PC-9 (cell line): ENCODE measurements around the gene PLA2G4D. TPM values are rescaled to one million over a fixed set of nuclear protein-coding genes. Genes with fewer than 3 reads are reported as not detected.

ENCODE experiments used
- BruUV-seq: library from RNA; stranded (reverse); fragments of 400-500 nt; replicated peaks from 2 replicates; lab custom pipeline; 2021; lab: Mats Ljungman, UMichigan
- CTCF ChIA-PET: fragments of 300-600 bp; sonication (Branson Sonifier 250); formaldehyde crosslinking; loops from one replicate; lab custom pipeline; 2022; ENCODE audit warnings: antibody characterized with exemption; lab: Charles Lee
- POLR2A ChIA-PET: fragments of 300-600 bp; sonication (Branson Sonifier 250); formaldehyde crosslinking; loops from one replicate; lab custom pipeline; 2022; ENCODE audit warnings: antibody characterized with exemption; ENCODE audit not compliant: unreplicated experiment; lab: Charles Lee
- DNase-seq, 2 experiments: peaks; one replicate each; pipeline versions ENCODE4 v3.0.0 to v3.0.0-alpha.2; 2015 to 2022; ENCODE audit warnings: mixed read lengths in 1 of 2
- H2AFZ ChIP-seq: fragments of 200-600 bp; sonication (generic); 2 replicates; pipeline ENCODE4 v1.8.1; 2017; ENCODE audit warnings: antibody characterized with exemption
- H3F3A ChIP-seq: fragments of 200-600 bp; sonication (generic); 2 replicates; pipeline ENCODE4 v1.8.1; 2017; ENCODE audit warnings: antibody characterized with exemption, mild to moderate bottlenecking, low read depth; ENCODE audit not compliant: insufficient read depth
- H3K27ac ChIP-seq: fragments of 200-600 bp; sonication (generic); 2 replicates; pipeline ENCODE4 v1.6.1; 2016; ENCODE audit warnings: mixed run types
- H3K27me3 ChIP-seq: fragments of 200-600 bp; sonication (generic); 2 replicates; pipeline ENCODE4 v1.6.1; 2016; ENCODE audit warnings: low read depth, mixed run types; ENCODE audit not compliant: insufficient read depth
- H3K36me3 ChIP-seq: fragments of 200-600 bp; sonication (generic); 2 replicates; pipeline ENCODE4 v1.6.1; 2016; ENCODE audit warnings: low read depth, mixed run types
- H3K4me1 ChIP-seq: fragments of 200-600 bp; sonication (generic); replicated peaks from 2 replicates; pipeline ENCODE4 v1.6.1; 2016; ENCODE audit warnings: mixed run types; ENCODE audit not compliant: insufficient read depth
- H3K4me2 ChIP-seq: fragments of 200-600 bp; sonication (generic); 2 replicates; pipeline ENCODE4 v1.6.1; 2017; ENCODE audit warnings: mixed run types
- H3K4me3 ChIP-seq: fragments of 200-600 bp; sonication (generic); 2 replicates; pipeline ENCODE4 v1.6.1; 2016; ENCODE audit warnings: mixed run types
- H3K79me2 ChIP-seq: fragments of 200-600 bp; sonication (generic); 2 replicates; pipeline ENCODE4 v1.6.1; 2017; ENCODE audit warnings: low read depth, mixed run types
- H3K9me2 ChIP-seq: fragments of 200-600 bp; sonication (generic); 2 replicates; pipeline ENCODE4 v1.8.1; 2017; ENCODE audit warnings: mild to moderate bottlenecking; ENCODE audit not compliant: insufficient read depth
- H3K9me3 ChIP-seq: fragments of 200-600 bp; sonication (generic); 2 replicates; pipeline ENCODE4 v1.8.1; 2016; ENCODE audit warnings: low read depth; ENCODE audit not compliant: insufficient read depth
- H4K20me1 ChIP-seq: fragments of 200-600 bp; sonication (generic); 2 replicates; pipeline ENCODE4 v1.8.1; 2017; ENCODE audit not compliant: insufficient read depth
- EZH2 ChIP-seq: fragments of 200-600 bp; sonication (generic); IDR thresholded peaks from 2 replicates; pipeline ENCODE4 v1.8.0; 2017; ENCODE audit warnings: antibody characterized with exemption, low read depth
- intact Hi-C: fragments of 100-400 bp; cut with micrococcal nuclease; formaldehyde crosslinking; loops from one replicate; pipeline ENCODE4 v1.10.0; 2022; ENCODE audit not compliant: unreplicated experiment
- total RNA-seq: library from RNA; stranded (reverse); gene quantifications from 2 replicates; pipeline ENCODE4 v1.2.3, GENCODE V29; 2021
- TF ChIP-seq, protein P1 (sequence below): fragments of 200-600 bp; sonication (generic); conservative IDR thresholded peaks from 2 replicates; pipeline ENCODE4 v1.6.1; 2017; ENCODE audit warnings: mixed run types, antibody characterized with exemption, mild to moderate bottlenecking, moderate library complexity

PLA2G4D gene
- total RNA-seq, 1 experiment from 2014 or later: 0.90 TPM

DNA sequence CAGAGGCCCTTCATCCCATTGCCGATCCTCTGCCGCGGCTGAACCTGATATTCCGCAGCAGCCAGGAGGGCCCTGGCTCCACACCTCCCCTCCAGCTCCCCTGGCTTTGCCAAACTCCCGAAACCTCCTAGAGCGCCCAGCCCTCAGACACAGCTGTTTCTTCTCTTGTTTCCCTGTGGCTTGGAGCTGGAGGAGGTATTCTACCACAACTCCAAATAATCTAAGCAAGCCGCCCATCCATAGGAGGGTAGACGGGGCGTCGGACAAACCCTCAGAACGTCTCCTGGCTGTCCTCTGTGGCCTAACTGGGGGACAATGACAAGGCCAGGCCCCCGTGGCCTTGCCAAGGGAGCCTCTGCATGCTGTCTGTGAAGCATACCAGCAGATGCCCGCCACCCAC lies 10.4 kb downstream of the PLA2G4D start:
- H3K27ac ChIP-seq: no peak overlapping the region

DNA sequence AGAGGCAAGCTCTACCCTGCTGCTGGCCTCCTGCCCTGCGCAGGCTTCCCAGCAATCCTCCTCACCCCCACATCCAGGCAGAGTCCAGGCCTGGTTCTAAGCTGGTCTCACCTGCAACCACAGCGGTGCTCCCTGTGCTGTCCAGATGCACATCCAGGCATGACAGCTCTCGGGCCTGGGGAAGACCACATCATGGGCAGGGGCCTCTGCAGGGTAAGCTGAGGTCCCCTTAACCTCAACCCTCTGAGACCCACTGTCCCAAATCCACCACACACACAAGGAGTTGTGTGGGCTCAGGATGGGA lies 10.8 kb downstream of the PLA2G4D start:
- H2AFZ ChIP-seq: no peak overlapping the region
- no peaks in the 10 kb centered on the region for H4K20me1 ChIP-seq
- H3K36me3 ChIP-seq: no peaks in the 10 kb centered on the region
- no peak overlapping the region for H3K27ac ChIP-seq
- H3K4me1 ChIP-seq: peaks cover 29% of the 10 kb centered on the region
- peaks cover 12% of the 10 kb centered on the region; the same call in 1 of the 2 replicates for H3F3A ChIP-seq
- no peak for TF ChIP-seq EZH2
- TF ChIP-seq, protein P1, sequence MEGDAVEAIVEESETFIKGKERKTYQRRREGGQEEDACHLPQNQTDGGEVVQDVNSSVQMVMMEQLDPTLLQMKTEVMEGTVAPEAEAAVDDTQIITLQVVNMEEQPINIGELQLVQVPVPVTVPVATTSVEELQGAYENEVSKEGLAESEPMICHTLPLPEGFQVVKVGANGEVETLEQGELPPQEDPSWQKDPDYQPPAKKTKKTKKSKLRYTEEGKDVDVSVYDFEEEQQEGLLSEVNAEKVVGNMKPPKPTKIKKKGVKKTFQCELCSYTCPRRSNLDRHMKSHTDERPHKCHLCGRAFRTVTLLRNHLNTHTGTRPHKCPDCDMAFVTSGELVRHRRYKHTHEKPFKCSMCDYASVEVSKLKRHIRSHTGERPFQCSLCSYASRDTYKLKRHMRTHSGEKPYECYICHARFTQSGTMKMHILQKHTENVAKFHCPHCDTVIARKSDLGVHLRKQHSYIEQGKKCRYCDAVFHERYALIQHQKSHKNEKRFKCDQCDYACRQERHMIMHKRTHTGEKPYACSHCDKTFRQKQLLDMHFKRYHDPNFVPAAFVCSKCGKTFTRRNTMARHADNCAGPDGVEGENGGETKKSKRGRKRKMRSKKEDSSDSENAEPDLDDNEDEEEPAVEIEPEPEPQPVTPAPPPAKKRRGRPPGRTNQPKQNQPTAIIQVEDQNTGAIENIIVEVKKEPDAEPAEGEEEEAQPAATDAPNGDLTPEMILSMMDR: no peak
- ChIA-PET POLR2A (interaction anchor here (0.6 kb wide), 1 partner anchor 9 kb away, joined by 3 read pairs; no protein-coding TSS in a partner anchor), CTCF (interaction anchor here (0.9 to 1.6 kb wide), 3 partner anchors 12 to 41 kb away, joined by 3 to 6 read pairs (median 3); no protein-coding TSS in a partner anchor)
- BruUV-seq: no TSS peak
- intact Hi-C loops: loop anchor here (5.0 kb wide), 1 partner anchor 49 kb away; no protein-coding TSS in a partner anchor
- H3K4me3 ChIP-seq: no peak overlapping the region
- DNase-seq: no peak
- H3K9me3 ChIP-seq: no peaks in the 10 kb centered on the region
- H3K9me2 ChIP-seq: no peaks in the 10 kb centered on the region
- no peaks in the 10 kb centered on the region for H3K79me2 ChIP-seq
- no peaks in the 10 kb centered on the region for H3K27me3 ChIP-seq
- H3K4me2 ChIP-seq: peak overlapping the region; percentile 93

More for the DNA sequence above, 10.4 kb downstream of the PLA2G4D start:
- H3F3A ChIP-seq: peaks cover 12% of the 10 kb centered on the region; the same call in 1 of the 2 replicates
- intact Hi-C loops: loop anchor here (1.0 to 5.0 kb wide), 2 partner anchors 48 to 95 kb away; no protein-coding TSS in a partner anchor
- ChIA-PET CTCF (interaction anchor here (0.9 to 2.1 kb wide), 8 partner anchors 12 to 140 kb away, joined by 3 to 8 read pairs (median 4); no protein-coding TSS in a partner anchor), POLR2A (interaction anchor here (0.6 kb wide), 1 partner anchor 8 kb away, joined by 3 read pairs; no protein-coding TSS in a partner anchor)
- peak overlapping the region; percentile 49; the same call in 1 of the 2 replicates for H3K4me3 ChIP-seq
- no peaks in the 10 kb centered on the region for H3K36me3 ChIP-seq
- peaks cover 29% of the 10 kb centered on the region for H3K4me1 ChIP-seq
- no peaks in the 10 kb centered on the region for H3K79me2 ChIP-seq
- peak overlapping the region; percentile 93 for H3K4me2 ChIP-seq
- no peaks in the 10 kb centered on the region for H3K27me3 ChIP-seq
- BruUV-seq: no TSS peak
- no peaks in the 10 kb centered on the region for H3K9me2 ChIP-seq
- no peak for TF ChIP-seq EZH2
- TF ChIP-seq, protein P1: no peak
- H4K20me1 ChIP-seq: no peaks in the 10 kb centered on the region
- H2AFZ ChIP-seq: 0 out of 2 replicates have a peak overlapping the region, but pooled peaks have one; percentile 48
- H3K9me3 ChIP-seq: no peaks in the 10 kb centered on the region
- DNase-seq: no peak

DNA sequence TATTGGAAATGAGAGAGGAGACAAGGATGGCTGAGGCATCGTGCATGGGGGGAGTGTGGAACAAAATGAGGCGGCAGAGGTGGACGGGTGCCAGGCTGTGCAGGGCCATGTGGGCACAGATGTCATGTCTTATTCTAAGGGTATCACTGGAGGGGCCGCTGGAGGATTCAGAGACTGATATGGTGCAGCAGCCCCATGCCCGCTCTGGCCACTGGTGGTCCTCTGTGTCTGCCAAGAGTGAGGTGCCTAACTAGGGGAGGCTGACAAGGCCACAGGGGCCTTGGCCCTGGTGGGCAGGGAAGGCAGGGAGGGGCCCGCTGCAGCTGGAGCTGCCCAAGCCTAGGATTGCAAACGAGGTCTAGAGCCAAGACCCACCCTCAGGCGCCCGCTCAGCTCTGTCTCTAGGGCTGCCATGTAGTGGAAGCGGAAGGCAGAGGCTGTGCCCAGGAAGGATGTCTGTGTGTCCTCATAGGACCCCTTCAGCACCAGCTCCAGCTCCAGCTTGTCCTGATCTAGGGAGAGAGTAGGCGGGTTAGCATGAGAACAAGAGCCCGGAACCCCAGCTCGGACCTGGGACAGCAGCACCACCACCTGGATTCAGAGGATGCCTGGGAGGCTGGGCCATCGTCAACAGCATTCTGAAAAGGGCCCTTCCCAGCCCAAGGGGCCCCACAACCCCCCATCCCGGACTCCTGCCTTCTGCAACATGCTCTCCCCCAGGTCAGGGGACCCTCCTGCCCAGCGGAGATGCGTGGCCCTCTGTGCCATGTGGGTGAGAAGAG lies 11.3 kb downstream of the PLA2G4D start:
- peak overlapping the region; percentile 93; the same call in 1 of the 2 replicates for H3K4me2 ChIP-seq
- H2AFZ ChIP-seq: no peak overlapping the region
- no peaks in the 10 kb centered on the region for H3K36me3 ChIP-seq
- ChIA-PET POLR2A (interaction anchor here (0.6 kb wide), 1 partner anchor 9 kb away, joined by 3 read pairs; no protein-coding TSS in a partner anchor), CTCF (interaction anchor here (0.9 to 1.6 kb wide), 2 partner anchors 11 to 26 kb away, joined by 3 to 6 read pairs; no protein-coding TSS in a partner anchor)
- BruUV-seq: no TSS peak
- H3K4me3 ChIP-seq: no peak overlapping the region
- TF ChIP-seq EZH2: no peak
- TF ChIP-seq, protein P1: no peak
- H3K9me3 ChIP-seq: no peaks in the 10 kb centered on the region
- H3F3A ChIP-seq: peaks cover 12% of the 10 kb centered on the region; the same call in 1 of the 2 replicates
- H3K27me3 ChIP-seq: no peaks in the 10 kb centered on the region
- DNase-seq: no peak
- intact Hi-C loops: loop anchor here (5.0 kb wide), 1 partner anchor 49 kb away; no protein-coding TSS in a partner anchor
- H3K79me2 ChIP-seq: no peaks in the 10 kb centered on the region
- peaks cover 25% of the 10 kb centered on the region for H3K4me1 ChIP-seq
- no peaks in the 10 kb centered on the region for H3K9me2 ChIP-seq
- no peaks in the 10 kb centered on the region for H4K20me1 ChIP-seq
- H3K27ac ChIP-seq: no peak overlapping the region
